NCI-H524 (cell line): ENCODE measurements around the gene PARP14.

Source experiments
- DNase-seq, 2 experiments: peaks; one replicate each; lab custom pipeline; 2025; lab: John Stamatoyannopoulos, UW

The PARP14 gene

GRCh38 chr3:122767540-122768372, 87.1 kb downstream of the PARP14 start:
- no peak for DNase-seq

- DNase-seq: no peak
Measured at GRCh38 chr3:122770521-122771202, 90.0 kb downstream of the PARP14 start.

GRCh38 chr3:122772827-122773226, 92.2 kb downstream of the PARP14 start:
- no peak for DNase-seq

- no peak for DNase-seq
Measured at GRCh38 chr3:122773944-122774509, 93.4 kb downstream of the PARP14 start.

- DNase-seq: no peak
Measured at GRCh38 chr3:122774564-122774963, 93.9 kb downstream of the PARP14 start.

GRCh38 chr3:122776675-122777468, 96.2 kb downstream of the PARP14 start:
- no peak for DNase-seq

GRCh38 chr3:122777563-122777962, 96.9 kb downstream of the PARP14 start:
- no peak for DNase-seq
